GM18873 (cell line): ENCODE measurements around the gene PXDC1.
A peak's percentile ranks its signal among the peaks of the same experiment; 100 is the strongest.

Experiments
- ATAC-seq: cut with Tn5 transposase; IDR thresholded peaks from one replicate; pipeline ENCODE4 v1.9.1; 2021; ENCODE audit warnings: mild to moderate bottlenecking, moderate library complexity, moderate number of reproducible peaks; ENCODE audit not compliant: unreplicated experiment, low FRiP score

The PXDC1 gene, protein sequence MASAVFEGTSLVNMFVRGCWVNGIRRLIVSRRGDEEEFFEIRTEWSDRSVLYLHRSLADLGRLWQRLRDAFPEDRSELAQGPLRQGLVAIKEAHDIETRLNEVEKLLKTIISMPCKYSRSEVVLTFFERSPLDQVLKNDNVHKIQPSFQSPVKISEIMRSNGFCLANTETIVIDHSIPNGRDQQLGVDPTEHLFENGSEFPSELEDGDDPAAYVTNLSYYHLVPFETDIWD

DNA sequence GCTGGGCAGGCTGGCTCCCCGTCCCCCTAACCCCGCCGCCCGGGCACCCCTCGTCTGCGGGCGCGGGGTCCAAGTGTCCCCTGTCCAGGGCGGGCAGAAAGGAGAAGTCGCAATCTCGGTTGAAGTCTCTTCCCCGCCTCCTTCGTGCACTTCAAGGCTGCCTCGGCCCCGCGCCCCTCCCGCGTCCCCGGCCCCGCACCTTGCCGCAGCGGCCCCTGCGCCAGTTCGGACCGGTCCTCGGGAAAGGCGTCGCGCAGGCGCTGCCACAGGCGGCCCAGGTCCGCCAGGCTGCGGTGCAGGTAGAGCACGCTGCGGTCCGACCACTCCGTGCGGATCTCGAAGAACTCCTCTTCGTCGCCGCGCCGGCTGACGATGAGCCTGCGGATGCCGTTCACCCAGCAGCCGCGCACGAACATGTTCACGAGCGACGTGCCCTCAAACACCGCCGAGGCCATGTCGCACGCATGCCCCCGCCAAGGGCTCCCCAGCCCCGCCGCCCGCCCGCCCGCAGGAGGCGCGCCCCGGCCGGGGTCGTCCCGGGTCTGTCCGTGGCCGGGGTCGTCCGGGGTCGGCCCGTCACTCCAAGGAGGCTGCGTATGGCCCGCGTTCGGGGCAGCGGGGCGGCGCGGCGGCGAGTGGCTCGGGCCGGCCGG is at the start of gene PXDC1:
TSS of gene PXDC1 (minus strand) at position 637 of the 653 bp plus-strand sequence. CDS start at position 455, 182 bp downstream.
- no peak for ATAC-seq

- ATAC-seq = no peak
Measured at GRCh38 chr6:3800850-3801591, 49.5 kb upstream of the PXDC1 start.

- ATAC-seq = no peak
Measured at GRCh38 chr6:3799719-3800118, 48.2 kb upstream of the PXDC1 start.

DNA sequence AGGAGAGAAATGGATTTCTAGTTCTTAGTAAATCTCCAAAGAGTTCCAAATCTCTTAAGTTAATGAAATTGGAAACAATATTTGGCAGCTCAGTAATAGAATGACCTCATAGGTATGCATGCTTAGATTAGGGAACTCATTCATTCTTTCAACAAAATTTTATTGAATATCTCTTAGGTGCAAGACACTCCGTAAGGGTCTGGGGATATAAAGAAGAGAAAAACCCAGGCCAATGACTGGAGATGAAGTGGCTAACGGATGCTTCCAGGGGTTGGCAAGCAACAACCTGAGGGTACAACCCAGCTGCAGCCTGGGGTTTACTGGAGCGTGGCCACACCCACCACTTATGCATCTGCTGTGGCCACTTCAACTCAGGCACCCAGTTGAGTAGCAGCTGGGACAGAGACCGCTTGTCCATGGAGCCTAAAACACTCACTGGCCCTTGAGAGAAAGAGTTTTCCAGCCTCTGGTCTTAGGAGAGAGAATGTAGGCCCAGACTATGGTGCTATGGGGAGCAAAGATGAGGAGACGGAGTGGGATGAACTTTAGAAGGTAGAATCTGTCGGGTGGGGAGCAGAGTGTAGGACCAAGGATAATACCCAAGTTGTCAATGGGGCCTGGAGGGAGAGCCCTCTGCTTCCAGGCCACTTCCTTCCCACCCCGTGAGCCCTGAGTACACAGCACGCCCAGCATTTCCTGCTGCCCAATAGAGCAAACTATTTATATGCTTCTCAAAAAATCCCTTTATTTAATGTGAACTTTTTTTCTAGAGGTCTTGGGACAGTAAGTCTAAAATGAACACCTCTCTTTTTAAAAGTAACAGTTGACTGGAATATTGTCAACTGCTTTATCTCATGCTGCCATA is 46.8 kb upstream of the PXDC1 start:
- no peak for ATAC-seq

GRCh38 chr6:3797231-3798054 is 45.9 kb upstream of the PXDC1 start:
- ATAC-seq = no peak

DNA sequence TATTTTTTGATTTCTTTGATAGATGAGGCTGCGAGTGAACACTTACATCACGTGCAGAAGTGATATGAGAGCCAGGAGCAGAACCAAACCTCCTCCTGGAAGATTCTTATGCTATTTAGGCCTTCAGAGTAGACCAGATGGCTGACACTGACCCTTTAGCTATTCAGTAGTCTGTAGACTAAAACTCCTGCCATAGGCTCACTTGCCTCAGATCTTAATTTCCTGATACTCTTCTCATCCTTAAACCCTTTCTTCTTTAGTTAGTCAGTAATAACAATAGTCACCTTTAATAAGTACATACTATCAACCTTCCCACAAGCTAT is 45.2 kb upstream of the PXDC1 start:
- ATAC-seq = no peak

- ATAC-seq = no peak
Measured at GRCh38 chr6:3795836-3796718, 44.6 kb upstream of the PXDC1 start.

DNA sequence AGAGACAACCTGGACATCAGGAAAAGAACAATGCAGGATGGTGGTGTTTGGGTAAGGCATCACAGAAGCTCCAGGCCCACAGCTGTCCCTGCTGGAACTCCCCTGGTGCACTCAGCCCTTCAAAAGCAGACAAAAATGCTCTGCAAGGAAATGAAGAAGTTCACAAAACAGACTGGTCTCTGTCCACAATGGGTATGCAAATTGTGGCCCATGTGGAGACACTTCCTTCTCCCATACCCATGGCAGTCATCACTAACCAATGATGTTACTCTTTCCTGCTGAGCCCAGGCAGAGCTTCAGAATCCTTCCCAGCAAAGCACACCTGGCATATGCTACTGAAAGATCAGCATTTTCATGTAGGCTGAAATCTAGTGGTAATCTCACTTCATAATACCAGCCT is 42.6 kb upstream of the PXDC1 start:
- ATAC-seq = peak; percentile 79

DNA sequence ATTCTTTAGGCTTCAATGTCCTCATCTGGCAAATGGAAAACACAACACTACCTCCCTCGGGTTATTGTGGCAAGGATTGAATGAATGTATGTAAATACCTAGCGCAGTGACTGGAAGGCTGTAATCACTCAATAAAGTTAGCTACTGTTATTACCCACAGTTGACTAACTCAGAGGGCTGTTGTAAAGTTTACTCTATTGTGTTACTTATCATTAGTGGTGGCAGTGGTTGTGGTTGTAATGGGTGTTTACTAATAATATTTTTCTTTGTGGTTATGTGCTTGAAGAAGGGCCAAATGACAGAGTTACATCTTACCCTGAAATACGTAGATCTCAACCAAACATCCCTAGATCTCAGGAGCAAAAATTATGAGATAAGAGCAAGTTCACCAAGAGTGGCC is 42.0 kb upstream of the PXDC1 start:
- peak; percentile 7 for ATAC-seq

GRCh38 chr6:3791526-3792203 is 40.2 kb upstream of the PXDC1 start:
- ATAC-seq = no peak

DNA sequence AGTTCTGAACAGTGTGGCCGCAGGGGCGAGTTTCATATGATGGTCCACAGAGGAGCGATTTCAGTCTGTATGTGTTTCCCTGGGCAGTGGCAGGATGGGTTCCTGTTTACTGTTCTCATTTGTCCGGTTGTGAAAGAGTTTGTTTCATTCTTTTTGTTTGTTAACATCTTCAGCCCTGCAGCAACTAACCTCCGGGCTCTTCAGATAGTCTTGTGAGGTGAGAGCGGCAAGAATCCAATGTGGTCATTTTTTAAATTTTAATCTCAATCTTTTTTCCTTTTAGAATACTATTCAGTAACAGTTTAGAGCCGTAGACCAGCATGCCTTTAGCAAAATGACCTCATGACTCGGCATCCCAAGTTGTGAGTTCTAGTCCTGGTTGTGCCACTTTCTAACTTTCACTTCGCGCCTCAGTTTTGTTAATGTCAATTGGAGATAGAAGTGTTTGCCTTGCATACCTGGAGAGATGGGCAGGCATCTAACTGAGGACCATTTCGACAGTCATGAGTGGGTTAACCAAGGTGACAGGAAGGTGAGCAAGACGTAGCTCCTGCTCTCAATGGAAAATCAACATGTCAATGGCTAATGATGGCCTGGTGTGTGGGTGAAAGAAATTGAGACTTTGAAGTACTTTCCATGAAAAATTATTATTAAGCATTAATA is 38.5 kb upstream of the PXDC1 start:
- no peak for ATAC-seq

GRCh38 chr6:3789018-3789895 is 37.7 kb upstream of the PXDC1 start:
- ATAC-seq = no peak

DNA sequence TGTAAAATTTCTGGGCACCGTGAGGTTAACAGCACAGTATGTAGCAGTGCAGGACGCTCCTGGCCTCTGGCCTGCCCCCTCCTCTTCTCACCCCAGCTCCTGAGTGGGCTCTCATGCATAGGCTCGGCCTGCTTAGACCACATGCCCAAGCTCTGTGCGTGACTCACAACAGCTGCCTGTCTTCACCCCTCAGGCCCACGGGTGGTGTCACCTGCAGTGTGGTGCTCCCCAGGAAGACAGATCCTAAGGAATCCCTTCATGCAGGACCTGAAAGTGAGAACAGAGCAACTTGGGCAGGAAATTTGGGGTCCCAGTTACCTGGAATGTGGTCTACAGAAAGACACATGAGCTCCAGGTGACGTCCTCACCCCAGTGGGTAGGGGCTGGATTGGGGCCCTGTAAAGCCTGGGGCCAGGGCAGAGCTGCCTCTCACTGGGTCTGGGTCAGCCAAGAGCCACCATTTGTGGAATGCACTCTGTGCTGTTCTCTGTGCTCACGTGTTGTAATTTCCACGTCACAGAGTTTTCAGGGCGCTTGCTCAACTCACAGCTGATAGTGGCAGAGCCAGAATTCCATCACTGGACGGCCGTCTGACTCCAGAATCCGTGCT is 37.0 kb upstream of the PXDC1 start:
- ATAC-seq = no peak

DNA sequence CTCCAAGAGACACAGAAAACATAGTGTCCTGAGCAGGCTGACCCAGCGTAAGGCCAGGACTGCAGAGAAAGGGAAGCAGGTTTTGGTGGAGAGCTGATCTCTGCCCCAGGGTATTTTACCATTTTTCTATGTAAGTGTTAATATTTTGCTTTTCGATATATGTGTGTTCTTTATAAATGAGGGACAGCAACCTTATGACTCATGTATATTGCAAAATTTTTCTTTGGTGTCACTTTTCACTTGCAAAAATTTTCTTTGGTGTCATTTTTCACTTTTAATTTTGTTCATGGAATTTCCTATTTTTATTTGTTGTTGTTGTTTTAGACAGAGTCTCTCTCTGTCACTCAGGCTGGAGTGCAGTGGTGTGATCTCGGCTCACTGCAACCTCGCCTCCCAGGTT is 34.6 kb upstream of the PXDC1 start:
- no peak for ATAC-seq

DNA sequence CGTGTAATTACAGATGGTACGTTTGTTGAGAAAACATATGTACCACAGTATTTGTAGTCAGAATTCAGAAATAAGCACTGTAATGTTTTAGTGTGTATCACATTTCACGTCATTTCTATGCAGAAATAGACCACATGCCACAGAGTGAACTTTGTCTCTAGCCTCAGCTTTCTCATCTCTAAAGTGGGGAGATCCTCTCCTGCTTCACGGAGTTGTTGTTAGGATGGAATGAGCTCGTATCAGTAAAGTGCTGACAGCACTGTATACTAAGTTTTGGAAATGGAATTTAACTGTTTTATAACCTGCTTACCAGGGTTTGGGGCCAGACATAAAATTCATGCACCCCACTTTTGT is 34.2 kb upstream of the PXDC1 start:
- ATAC-seq = no peak

DNA sequence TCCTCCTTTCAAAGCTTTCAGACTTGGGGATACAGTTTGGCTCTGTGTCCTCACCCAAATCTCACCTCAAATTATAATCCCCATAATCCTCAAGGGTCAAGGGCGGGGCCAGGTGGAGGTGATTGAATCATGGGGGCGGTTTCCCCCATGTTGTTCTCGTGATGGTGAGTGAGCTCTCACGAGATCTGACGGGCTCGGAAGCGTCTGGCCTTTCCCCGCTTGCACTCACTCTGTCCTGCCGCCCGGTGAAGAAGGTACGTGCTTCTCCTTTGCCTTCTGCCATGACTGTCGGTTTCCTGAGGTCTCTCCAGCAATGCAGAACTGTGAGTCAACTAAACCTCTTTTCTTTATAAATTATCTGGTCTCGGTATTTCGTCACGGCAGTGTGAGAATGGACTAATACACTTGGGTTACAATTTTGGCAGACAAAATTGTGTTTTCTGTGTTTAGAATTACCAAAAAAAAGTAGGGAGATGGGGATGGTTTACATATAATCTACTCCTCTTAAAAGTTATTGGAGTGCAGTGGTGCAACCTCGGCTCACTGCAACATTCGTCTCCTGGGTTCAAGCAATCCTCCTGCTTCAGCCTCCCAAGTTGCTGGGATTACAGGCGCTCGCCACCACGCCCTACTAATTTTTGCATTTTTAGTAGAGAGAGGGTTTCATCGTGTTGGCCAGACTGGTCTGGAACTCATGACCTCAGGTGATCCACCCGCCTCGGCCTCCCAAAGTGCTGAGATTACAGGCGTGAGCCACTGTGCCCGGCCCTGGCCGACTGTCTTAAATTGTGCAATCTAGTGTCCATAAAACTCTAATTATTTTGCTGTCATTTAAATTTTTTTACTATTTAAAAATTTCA is 33.6 kb upstream of the PXDC1 start:
- ATAC-seq = no peak
